Activated CD8-positive, alpha-beta memory T cell treated with anti-CD3 and anti-CD28 coated beads, Interleukin-2, amount 10 ng/mL, durations not matched to agents 7 days and 5 days (primary cell): ENCODE data around the gene CFAP100. TPM values are rescaled to one million over a fixed set of nuclear protein-coding genes. Genes with fewer than 3 reads are reported as not detected.

Source experiments
- ATAC-seq: fragments of 150-1000 bp; cut with Tn5 transposase; one replicate; pipeline ENCODE4 v1.10.0; 2021; ENCODE audit warnings: moderate library complexity
- CTCF ChIA-PET: fragments of 350-600 bp; sonication (Branson Sonifier 250); formaldehyde crosslinking; loops from one replicate; lab custom pipeline; 2021; ENCODE audit warnings: antibody characterized with exemption; lab: Charles Lee
- DNase-seq: peaks from one replicate; pipeline ENCODE4 v3.0.0-alpha.2; 2020
- H3K27ac Mint-ChIP-seq: one replicate; pipeline ENCODE4 v1.8.0; 2021; ENCODE audit warnings: mild to moderate bottlenecking, mixed read lengths
- H3K27me3 Mint-ChIP-seq: one replicate; pipeline ENCODE4 v1.8.0; 2021; ENCODE audit warnings: mixed read lengths
- H3K36me3 Mint-ChIP-seq: one replicate; pipeline ENCODE4 v1.8.0; 2021; ENCODE audit warnings: mild to moderate bottlenecking, mixed read lengths
- H3K4me1 Mint-ChIP-seq: one replicate; pipeline ENCODE4 v1.8.0; 2021; ENCODE audit warnings: mixed read lengths
- H3K4me3 Mint-ChIP-seq: one replicate; pipeline ENCODE4 v1.8.0; 2021; ENCODE audit warnings: mild to moderate bottlenecking, moderate library complexity, mixed read lengths
- H3K9me3 Mint-ChIP-seq: one replicate; pipeline ENCODE4 v1.8.0; 2022; ENCODE audit warnings: low read depth, mixed read lengths
- total RNA-seq, 2 experiments: library from RNA; stranded (reverse); gene quantifications; one replicate each; pipeline ENCODE4 v1.2.3, GENCODE V29; 2021

CFAP100 gene
- total RNA-seq, 2 experiments from 2014 or later = not detected

DNA sequence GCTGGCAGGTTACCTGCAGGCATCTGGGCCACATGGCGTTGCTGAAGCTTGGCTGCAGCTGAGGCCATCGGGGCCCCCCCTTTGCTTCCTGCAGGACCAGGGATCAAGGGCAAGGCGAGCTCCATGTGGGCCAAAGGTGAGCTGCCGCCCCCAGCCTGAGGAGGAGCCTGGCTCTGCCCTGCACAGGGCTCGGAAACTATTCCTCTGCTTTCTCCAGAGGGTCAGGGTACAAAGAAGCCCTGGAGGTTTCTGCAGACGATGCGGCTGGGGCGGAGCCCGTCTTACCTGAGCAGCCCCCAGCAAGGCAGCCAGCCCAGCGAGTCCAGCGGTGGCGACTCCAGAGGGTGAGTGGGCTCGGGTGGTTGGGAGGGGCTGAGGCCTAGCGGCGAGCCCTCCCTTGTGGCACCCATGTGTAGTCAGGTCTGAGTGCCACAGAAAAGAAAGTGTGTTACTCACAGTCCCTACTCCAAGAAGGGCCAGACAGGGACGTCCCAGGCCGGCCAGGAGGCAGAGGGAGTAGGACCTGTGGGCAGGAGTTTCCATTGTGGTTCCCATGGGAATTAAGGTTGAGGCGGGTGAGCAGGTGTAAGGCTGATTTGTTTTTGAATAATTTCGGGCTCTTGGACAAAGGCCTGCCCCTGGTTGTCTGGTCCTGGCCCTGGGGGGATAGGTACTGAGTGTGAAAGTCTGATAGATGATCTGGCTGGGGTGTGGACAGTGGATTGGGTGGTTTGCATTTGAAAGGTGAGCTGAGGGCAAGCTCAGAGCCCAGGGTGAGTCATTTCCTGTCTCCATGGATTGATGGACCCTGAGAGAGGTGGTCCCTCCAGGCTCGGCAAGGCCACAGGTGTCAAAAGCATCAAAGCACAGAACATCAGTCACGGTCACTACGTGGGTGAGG is 25.4 kb downstream of the CFAP100 start:
- peaks cover 4% of the 10 kb centered on the region for H3K27me3 Mint-ChIP-seq
- peaks cover 2% of the 10 kb centered on the region for H3K9me3 Mint-ChIP-seq
- H3K4me1 Mint-ChIP-seq = no peaks in the 10 kb centered on the region
- H3K4me3 Mint-ChIP-seq = no peak overlapping the region
- no peak for ATAC-seq
- H3K36me3 Mint-ChIP-seq = no peaks in the 10 kb centered on the region
- no peak for DNase-seq
- CTCF ChIA-PET = no interaction called here
- no peak overlapping the region for H3K27ac Mint-ChIP-seq

DNA sequence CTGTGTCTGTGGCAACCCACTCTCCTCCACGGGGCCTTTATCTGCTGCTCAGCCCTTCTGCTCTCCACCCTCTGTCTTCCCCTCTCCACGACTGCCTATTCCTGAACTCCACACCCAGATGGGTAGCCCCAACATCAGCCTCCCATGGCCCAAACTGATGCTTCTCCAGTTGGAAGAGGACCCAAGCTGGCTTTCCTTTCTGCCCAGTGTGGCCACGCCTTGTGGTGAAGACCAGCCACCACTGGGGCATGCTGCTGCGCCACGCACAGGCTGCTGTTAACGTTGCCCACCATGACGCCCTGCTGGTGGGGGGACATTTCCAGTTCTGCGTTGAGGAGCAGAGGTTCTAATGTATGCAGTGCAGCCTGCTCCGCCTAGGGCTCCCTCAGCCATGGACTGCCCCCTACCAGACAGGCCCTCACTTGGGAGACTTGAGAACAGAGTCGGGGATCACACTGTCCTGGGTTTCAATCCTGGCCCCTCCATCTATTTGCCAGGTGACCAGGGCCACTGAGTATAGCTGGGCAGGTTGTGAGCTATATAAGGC is 26.9 kb downstream of the CFAP100 start:
- ATAC-seq (no peak), DNase-seq (peak; percentile 1)
- Mint-ChIP-seq H3K4me3 (no peak overlapping the region), H3K9me3 (peaks cover 5% of the 10 kb centered on the region), H3K27ac (no peak overlapping the region), H3K27me3 (peaks cover 4% of the 10 kb centered on the region), H3K4me1 (no peaks in the 10 kb centered on the region), H3K36me3 (peaks cover 1% of the 10 kb centered on the region)
- CTCF ChIA-PET = no interaction called here

DNA sequence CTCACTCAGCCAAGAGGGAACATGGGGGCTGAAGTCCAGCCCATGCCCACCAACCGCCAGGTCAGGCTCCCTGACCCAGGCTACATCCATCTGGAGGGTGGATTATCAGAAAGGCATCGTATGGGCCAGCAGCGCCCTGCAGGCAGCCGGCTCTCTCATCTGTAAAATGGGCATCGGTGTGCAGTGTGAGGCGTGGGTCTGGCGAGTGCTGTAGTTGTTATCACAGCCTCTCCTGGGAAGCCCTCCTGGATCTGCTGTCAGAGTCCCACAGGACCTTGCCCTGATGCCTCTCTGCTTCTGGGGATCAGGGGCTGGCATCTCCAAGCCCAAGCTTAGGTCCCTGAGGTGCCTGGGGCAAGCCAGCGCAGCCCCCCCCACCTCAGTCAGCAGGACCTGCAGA is 27.4 kb downstream of the CFAP100 start:
- peaks cover 8% of the 10 kb centered on the region for H3K9me3 Mint-ChIP-seq
- CTCF ChIA-PET = no interaction called here

DNA sequence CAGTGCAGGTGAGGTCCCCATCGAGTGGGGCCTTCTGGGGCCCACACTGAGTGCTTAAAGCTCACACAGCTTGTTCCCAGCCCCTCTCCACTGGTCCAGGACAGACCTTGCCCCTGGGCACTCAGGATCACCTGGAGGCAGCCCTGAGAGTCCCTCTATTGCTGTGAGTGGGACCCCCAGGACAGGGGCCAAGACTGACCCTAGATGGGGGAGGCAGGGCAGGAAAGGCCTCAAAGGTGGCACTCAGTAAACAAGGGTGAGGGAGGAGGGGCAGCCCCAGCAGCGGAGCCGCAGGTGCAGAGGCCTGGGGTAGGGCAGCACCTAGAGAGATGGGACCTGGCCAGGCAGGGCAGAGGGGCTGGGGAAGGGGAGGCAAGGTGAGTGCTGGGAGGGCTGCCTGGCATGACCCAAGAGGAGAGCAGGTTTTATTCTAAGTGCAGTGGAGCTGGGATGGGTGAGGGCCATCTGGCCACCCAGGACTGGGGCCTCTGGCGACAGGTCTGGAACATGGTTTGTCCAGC is 27.9 kb downstream of the CFAP100 start:
- Mint-ChIP-seq H3K9me3 (peaks cover 12% of the 10 kb centered on the region), H3K4me3 (no peak overlapping the region), H3K4me1 (no peaks in the 10 kb centered on the region), H3K27me3 (no peaks in the 10 kb centered on the region), H3K27ac (no peak overlapping the region), H3K36me3 (peaks cover 1% of the 10 kb centered on the region)
- peak; percentile 23 for DNase-seq
- CTCF ChIA-PET = no interaction called here
- no peak for ATAC-seq

More for the DNA sequence above, 27.4 kb downstream of the CFAP100 start:
- ATAC-seq (no peak), DNase-seq (no peak)
- Mint-ChIP-seq H3K27ac (no peak overlapping the region), H3K4me3 (no peak overlapping the region), H3K27me3 (peaks cover under 1% of the 10 kb centered on the region), H3K36me3 (peaks cover 1% of the 10 kb centered on the region), H3K4me1 (no peaks in the 10 kb centered on the region)

DNA sequence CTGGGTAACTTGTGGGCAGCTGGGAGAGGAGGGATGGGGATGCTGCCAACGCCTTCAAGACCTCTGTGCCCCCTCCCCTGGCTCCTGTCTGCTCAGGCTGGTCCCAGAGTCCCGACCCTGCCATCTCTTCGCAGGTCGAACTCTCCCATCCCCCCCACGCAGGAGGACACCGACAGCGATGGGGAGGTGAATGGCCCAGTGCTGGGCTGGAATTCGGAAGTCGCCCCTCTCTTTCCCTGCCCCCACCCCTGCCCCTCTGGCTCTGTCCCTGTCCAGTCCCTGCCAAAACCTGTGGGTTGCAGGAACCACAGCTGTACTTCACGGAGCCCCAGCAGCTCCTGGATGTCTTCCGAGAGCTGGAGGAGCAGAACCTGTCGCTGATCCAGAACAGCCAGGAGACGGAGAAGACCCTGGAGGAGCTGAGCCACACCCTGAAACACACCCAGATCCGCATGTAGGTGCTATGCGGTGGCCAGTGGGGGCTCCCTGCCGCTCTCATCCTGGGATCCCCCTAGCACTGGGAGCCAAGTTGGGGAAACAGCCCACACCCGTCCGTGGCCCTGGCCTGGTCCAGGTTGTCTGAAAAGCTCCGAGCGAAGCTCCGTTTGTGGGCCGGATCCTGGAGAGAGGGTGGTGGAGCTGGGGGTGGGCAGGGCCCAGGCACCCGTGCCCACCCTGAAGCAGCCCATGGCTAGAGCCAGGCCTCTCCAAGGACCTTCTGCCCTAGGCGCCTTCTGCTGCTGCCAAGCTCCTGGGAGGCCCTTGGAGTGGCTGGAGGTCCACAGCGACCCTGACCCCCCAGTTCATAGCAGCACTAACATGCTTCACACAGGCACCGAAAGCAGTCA is 28.7 kb downstream of the CFAP100 start:
- ATAC-seq (no peak), DNase-seq (no peak)
- CTCF ChIA-PET = no interaction called here
- Mint-ChIP-seq H3K27ac (no peak overlapping the region), H3K27me3 (no peaks in the 10 kb centered on the region), H3K4me1 (no peaks in the 10 kb centered on the region), H3K36me3 (peaks cover 1% of the 10 kb centered on the region), H3K4me3 (no peak overlapping the region), H3K9me3 (peaks cover 12% of the 10 kb centered on the region)

DNA sequence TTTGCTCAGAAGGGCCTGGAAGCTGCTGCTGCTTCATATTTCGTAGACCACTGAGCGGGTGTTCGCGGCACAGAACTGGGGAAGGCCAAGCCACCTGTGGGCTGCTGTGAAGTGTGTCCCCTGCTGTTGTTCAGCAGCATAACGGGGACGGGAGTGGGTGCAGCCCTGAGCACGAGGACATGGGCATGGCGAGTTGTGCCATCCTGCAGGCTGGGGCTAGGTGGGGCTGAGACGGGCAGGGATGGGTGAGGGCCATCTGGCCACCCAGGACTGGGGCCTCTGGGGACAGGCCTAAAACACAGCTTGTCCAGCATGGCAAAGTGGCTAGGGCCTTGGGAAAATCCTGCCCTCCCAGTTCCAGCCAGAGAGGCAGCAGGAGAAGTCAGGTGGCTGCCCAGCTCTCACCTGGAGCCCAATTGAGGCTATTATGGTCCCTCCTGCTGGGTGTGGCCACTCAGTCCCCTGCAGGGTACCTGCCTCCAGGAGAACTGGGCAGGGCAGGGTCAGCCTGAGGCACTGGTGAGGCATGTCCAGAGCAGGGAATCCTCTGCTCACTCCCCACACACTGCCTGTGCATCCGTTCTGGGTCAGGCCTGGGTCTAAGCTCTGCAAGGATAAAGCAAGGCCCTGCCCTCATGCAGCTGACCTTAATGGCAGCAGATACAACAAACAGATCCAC is 29.5 kb downstream of the CFAP100 start:
- Mint-ChIP-seq H3K4me3 (no peak overlapping the region), H3K27me3 (no peaks in the 10 kb centered on the region), H3K4me1 (no peaks in the 10 kb centered on the region), H3K27ac (no peak overlapping the region), H3K9me3 (peaks cover 12% of the 10 kb centered on the region), H3K36me3 (peaks cover 1% of the 10 kb centered on the region)
- no peak for DNase-seq
- ATAC-seq = no peak
- CTCF ChIA-PET = no interaction called here

DNA sequence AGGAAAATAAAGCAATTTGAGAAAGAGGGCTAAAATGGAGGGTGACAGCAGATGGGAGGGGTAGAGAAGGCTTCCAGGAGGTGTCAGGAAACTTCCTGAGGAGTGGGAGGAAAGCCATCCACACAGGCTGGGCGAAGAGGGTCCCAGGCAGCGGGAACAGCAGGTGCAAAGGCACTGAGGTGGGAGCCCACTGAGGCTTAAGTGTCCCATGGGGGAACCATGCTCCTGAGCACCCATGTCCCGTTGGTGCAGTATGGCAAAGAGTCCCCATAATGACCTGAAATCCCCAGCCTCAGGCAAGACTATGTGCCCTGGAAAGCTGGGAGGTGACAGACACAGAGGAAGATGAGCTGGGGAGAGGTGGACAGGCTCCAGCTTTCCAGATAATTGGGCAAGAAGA is 30.0 kb downstream of the CFAP100 start:
- CTCF ChIA-PET = no interaction called here
- no peak overlapping the region for H3K4me3 Mint-ChIP-seq
- no peak for ATAC-seq

DNA sequence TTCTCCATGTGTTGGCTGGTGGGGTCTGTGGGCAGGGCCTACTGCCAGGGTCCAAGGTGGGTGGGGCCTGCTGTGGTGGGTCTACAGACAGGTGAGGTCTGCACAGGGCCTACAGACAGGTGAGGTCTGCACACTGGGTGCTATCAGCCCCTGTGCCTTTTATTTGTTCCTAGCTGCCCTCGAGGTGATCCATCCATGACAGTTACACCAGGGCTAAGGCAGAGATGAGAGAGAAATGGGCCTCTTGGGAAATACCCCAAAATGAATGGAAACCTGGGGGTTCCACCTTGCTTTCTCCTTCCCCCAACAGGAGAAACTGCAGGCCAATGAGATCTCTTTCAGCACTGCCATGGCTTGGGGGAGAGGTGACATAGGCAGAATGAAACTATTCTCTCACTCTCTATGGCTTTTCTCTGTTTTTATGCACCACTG is 36.4 kb downstream of the CFAP100 start:
- no peaks in the 10 kb centered on the region for H3K36me3 Mint-ChIP-seq

More for the DNA sequence above, 30.0 kb downstream of the CFAP100 start:
- Mint-ChIP-seq H3K36me3 (peaks cover 1% of the 10 kb centered on the region), H3K27me3 (no peaks in the 10 kb centered on the region), H3K27ac (no peak overlapping the region), H3K4me1 (no peaks in the 10 kb centered on the region), H3K9me3 (peaks cover 12% of the 10 kb centered on the region)
- no peak for DNase-seq

DNA sequence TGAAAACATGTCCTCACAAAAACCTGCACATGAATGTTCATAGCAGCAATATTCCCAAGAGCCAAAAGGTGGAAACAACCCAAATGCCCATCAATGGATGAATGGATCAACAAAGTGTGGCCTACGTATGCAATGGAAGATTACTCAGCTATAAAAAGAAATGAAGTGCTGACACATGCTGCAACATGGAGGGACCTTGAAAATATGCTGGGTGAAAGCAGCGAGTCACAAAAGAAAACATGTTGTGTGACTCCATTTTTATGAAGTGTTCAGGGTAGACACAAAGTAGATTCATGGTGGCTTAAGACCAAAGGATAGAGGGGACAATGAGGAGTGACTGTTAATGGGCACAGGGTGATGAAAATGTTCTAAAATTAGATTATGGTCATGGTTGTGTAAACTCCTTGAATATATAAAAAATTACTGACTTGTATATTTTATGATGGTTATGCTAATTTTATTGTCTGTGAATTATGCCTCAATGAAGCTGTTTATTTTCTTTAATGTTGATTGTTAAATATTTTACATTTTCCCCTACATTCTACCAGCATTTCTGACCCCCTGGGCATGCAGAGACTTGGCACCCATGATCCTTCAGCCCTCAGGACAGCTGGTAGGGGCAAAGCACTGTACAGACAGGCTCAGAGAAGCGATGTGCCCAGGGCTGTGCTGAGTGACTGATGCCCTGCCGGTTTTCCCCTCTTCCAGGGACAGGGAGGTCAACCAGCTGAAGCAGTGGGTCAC is 37.8 kb downstream of the CFAP100 start:
- H3K27me3 Mint-ChIP-seq = no peaks in the 10 kb centered on the region
- no peaks in the 10 kb centered on the region for H3K36me3 Mint-ChIP-seq
- peak; percentile 11 for DNase-seq
- no peak overlapping the region for H3K4me3 Mint-ChIP-seq
- H3K27ac Mint-ChIP-seq = no peak overlapping the region
- H3K4me1 Mint-ChIP-seq = no peaks in the 10 kb centered on the region
- CTCF ChIA-PET = interaction anchor here (0.7 kb wide), 1 partner anchor 170 kb away, joined by 3 read pairs; no protein-coding TSS in a partner anchor
- no peak for ATAC-seq
- peaks cover 2% of the 10 kb centered on the region for H3K9me3 Mint-ChIP-seq

More for the DNA sequence above, 36.4 kb downstream of the CFAP100 start:
- CTCF ChIA-PET = no interaction called here
- no peaks in the 10 kb centered on the region for H3K4me1 Mint-ChIP-seq
- no peak overlapping the region for H3K4me3 Mint-ChIP-seq
- no peak for ATAC-seq
- H3K27me3 Mint-ChIP-seq = no peaks in the 10 kb centered on the region
- DNase-seq = no peak
- no peak overlapping the region for H3K27ac Mint-ChIP-seq
- H3K9me3 Mint-ChIP-seq = peaks cover 7% of the 10 kb centered on the region

DNA sequence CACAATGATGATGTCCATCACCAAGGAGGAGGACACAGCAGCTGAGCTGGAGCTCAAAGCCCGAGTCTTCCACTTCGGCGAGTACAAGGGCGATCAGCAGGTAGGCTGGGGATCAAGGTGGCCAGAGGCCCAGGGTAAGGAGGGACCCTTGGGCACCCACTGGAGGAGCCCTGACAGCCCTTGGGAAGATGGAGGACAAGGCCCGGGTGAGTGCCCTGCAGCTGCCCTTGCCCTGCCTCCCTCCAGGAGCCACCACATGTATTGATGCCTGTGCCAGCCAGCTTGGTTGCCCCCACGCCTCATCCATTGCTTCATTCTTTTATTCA is 38.4 kb downstream of the CFAP100 start:
- CTCF ChIA-PET = no interaction called here
- Mint-ChIP-seq H3K4me3 (no peak overlapping the region), H3K9me3 (no peaks in the 10 kb centered on the region), H3K36me3 (no peaks in the 10 kb centered on the region), H3K4me1 (no peaks in the 10 kb centered on the region), H3K27ac (no peak overlapping the region), H3K27me3 (no peaks in the 10 kb centered on the region)
- ATAC-seq = no peak
- peak; percentile 18 for DNase-seq

DNA sequence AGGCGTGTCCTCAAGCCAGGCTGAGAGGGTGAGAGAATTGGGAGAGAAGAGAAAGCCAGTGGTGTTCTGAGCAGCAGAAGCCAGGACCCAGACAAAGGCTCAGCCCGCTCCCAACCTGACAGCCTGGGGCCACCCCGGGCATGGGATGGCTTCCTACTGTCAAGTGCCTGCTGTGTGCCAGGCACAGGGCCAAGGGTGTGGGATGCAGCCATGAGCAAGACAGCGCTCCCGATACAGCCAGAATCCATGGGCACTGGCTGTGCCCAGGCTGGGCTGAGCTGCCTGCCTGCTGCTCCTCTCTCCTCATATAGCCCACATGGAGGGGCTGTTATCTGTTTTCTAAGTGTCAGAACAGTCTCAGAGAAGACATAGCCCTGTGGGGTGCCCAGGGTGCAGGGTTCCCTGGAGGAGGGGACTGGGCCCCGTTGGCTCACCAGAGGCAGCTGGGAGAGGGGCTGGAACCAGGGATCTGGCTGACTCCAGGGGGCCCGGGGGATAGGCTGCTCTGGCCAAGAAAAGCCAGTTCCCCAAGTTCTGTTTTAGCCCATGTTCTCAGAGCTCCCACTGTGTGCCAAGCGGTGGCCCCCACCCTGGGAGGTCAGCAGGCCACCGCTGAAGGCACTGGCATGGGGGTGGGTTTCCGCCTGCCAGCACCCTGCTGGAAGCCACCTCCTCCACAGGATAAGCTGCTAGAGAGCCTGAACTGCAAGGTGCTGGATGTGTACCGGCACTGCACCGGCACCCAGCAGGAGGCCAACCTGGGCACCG is 39.0 kb downstream of the CFAP100 start:
- Mint-ChIP-seq H3K4me1 (no peaks in the 10 kb centered on the region), H3K27ac (no peak overlapping the region), H3K4me3 (no peak overlapping the region), H3K27me3 (no peaks in the 10 kb centered on the region), H3K36me3 (no peaks in the 10 kb centered on the region), H3K9me3 (no peaks in the 10 kb centered on the region)
- DNase-seq (no peak), ATAC-seq (no peak)
- CTCF ChIA-PET = no interaction called here

DNA sequence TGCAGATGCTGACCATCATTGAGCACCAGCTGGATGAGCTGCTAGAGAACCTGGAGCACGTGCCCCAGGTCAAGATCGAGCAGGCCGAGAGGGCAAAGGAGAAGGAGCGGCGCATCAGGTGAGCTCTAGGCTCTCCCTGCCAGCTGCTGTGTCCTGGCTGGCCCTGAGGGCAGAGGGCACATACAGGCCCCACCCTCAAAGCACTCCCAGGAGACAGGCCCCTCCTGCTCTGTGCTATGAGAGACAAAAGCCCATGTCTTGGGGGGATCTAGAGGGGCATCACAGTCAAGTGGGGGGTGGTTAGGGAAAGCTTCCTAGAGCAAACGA is 39.5 kb downstream of the CFAP100 start:
- Mint-ChIP-seq H3K4me3 (no peak overlapping the region), H3K27ac (no peak overlapping the region), H3K4me1 (no peaks in the 10 kb centered on the region), H3K27me3 (no peaks in the 10 kb centered on the region), H3K9me3 (no peaks in the 10 kb centered on the region), H3K36me3 (no peaks in the 10 kb centered on the region)
- DNase-seq = no peak
- no peak for ATAC-seq
- CTCF ChIA-PET = no interaction called here
